ENCODE data around the gene EPB41L3.

Gene EPB41L3

GRCh38 chr18:5395860-5396448 is 147.8 kb downstream of the EPB41L3 start:
- DNase-seq = no peak

- DNase-seq = no peak
Measured at GRCh38 chr18:5393779-5394178, 150.0 kb downstream of the EPB41L3 start.

GRCh38 chr18:5391409-5391808 is 152.4 kb downstream of the EPB41L3 start:
- DNase-seq = no peak

- no peak for DNase-seq
Measured at GRCh38 chr18:5389356-5389755, 154.4 kb downstream of the EPB41L3 start.

- no peak for DNase-seq
Measured at GRCh38 chr18:5388896-5389295, 154.9 kb downstream of the EPB41L3 start.

DNA sequence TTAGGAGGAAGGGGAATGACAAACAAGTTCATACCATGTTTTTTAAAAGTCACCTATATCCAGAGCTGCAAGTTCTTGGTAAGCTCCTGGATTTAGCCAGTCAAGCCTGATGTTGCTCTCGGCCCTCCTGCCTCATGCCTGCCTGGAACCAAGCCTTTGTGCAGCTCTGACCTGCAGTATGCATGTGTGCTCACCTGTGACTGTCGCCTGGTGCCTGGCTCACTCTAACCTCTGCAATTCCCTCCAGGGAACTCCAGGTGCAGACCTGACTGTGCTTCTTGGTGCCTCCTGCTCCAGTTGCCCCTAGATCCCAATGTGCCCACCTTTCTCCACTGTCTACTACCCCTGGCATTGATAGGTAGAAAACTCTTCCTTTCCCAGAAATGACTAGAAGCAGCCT is 163.2 kb downstream of the EPB41L3 start:
- DNase-seq = no peak

DNA sequence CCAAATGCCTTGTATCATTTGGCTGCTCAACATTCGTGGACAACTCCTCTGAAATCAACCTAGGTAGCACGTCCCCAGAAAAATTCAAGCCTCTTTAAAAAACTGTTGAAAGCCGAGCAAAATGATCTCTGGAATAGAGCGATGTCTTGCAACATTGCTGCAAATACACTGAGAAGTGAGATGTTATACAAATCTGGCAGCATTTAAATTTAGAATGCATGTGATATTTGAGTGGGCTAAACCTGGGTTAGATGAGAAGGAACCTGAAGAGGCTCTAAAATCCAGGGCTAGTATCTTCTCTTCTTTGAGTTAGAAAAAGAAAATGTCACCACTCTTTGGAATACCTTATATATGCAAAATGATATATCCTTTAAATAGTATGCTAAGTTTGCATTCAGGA is 166.8 kb downstream of the EPB41L3 start:
- no peak for DNase-seq

DNA sequence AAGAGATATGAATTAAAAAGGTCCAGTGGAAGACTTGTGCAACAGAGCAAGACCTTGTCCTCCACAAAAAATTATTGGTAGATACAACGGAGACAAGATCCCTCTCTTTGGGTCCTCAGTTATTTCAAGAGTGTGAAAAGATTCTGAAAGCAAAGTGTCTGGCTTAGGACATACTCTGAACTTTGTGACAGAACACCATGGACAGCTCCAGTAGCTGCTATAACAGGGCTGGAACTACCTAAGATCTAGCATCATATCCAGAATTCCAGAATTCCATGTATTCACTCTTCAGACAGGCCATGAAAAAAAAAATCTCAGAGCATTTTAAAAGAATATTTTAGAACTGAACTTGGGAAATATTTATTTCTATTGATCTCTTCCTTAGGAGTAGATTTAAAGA is 173.5 kb downstream of the EPB41L3 start:
- DNase-seq = no peak

GRCh38 chr18:5369513-5369912 is 174.3 kb downstream of the EPB41L3 start:
- DNase-seq = no peak

DNA sequence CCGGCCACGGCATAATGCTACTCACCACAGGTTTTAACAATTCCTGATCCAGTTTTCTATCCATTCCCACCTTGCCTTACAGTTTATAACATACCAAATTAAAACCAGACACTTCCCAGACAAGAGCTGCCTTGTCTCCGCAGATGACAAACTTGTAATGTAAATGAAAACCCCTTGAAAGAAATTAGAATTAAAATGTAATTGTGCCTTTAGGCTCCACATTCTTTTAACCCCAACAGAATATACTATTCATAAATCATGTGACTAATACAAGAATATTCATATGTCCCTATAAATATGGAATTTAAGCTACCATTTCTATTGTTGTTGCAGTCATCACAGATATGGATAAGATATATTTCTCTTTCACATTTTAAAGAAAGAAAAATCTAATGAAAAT is 178.4 kb downstream of the EPB41L3 start:
- DNase-seq = no peak

GRCh38 chr18:5350636-5351035 is 193.2 kb downstream of the EPB41L3 start:
- no peak for DNase-seq
